HTERT RPE-1 (cell line): ENCODE data around the gene ATP6V1B1.

Experiments
- in situ Hi-C: fragments of 300-500 bp; cut with MboI; formaldehyde crosslinking; loops from 4 replicates; pipeline ENCODE4 v1.14.3; 2020; ENCODE audit warnings: low sequenced_read_pairs

ATP6V1B1 gene

GRCh38 chr2:70901227-70902066, 34.3 kb upstream of the ATP6V1B1 start:
- in situ Hi-C loops: no loop called here

GRCh38 chr2:70902067-70902442, 33.6 kb upstream of the ATP6V1B1 start:
- in situ Hi-C loops: no loop called here

- in situ Hi-C loops: no loop called here
Measured at GRCh38 chr2:70902579-70902978, 33.1 kb upstream of the ATP6V1B1 start.

- in situ Hi-C loops: no loop called here
Measured at GRCh38 chr2:70903171-70903570, 32.5 kb upstream of the ATP6V1B1 start.

- in situ Hi-C loops: no loop called here
Measured at GRCh38 chr2:70903641-70904340, 31.9 kb upstream of the ATP6V1B1 start.

GRCh38 chr2:70904371-70905216, 31.1 kb upstream of the ATP6V1B1 start:
- in situ Hi-C loops: no loop called here

- in situ Hi-C loops: no loop called here
Measured at GRCh38 chr2:70905443-70906421, 30.0 kb upstream of the ATP6V1B1 start.

GRCh38 chr2:70906439-70907005, 29.2 kb upstream of the ATP6V1B1 start:
- in situ Hi-C loops: no loop called here

- in situ Hi-C loops: no loop called here
Measured at GRCh38 chr2:70907130-70908057, 28.3 kb upstream of the ATP6V1B1 start.

GRCh38 chr2:70916291-70916690, 19.4 kb upstream of the ATP6V1B1 start:
- in situ Hi-C loops: no loop called here

GRCh38 chr2:70918016-70918415, 17.7 kb upstream of the ATP6V1B1 start:
- in situ Hi-C loops: no loop called here

GRCh38 chr2:70919672-70920366, 15.9 kb upstream of the ATP6V1B1 start:
- in situ Hi-C loops: no loop called here

GRCh38 chr2:70920367-70920715, 15.4 kb upstream of the ATP6V1B1 start:
- in situ Hi-C loops: no loop called here

GRCh38 chr2:70921031-70921430, 14.7 kb upstream of the ATP6V1B1 start:
- in situ Hi-C loops: no loop called here

GRCh38 chr2:70921839-70922234, 13.9 kb upstream of the ATP6V1B1 start:
- in situ Hi-C loops: no loop called here

- in situ Hi-C loops: no loop called here
Measured at GRCh38 chr2:70922235-70923234, 13.2 kb upstream of the ATP6V1B1 start.

GRCh38 chr2:70923378-70924015, 12.2 kb upstream of the ATP6V1B1 start:
- in situ Hi-C loops: no loop called here
